ENCODE results near the gene SLC38A10. TPM values are rescaled to one million over a fixed set of nuclear protein-coding genes. Genes with fewer than 3 reads are reported as not detected.
A peak's percentile ranks its signal among the peaks of the same experiment; 100 is the strongest.

The SLC38A10 gene
- polyA plus RNA-seq, 1 of the 3 experiments (the other 2 are of a cell fraction): 82.2 TPM

DNA sequence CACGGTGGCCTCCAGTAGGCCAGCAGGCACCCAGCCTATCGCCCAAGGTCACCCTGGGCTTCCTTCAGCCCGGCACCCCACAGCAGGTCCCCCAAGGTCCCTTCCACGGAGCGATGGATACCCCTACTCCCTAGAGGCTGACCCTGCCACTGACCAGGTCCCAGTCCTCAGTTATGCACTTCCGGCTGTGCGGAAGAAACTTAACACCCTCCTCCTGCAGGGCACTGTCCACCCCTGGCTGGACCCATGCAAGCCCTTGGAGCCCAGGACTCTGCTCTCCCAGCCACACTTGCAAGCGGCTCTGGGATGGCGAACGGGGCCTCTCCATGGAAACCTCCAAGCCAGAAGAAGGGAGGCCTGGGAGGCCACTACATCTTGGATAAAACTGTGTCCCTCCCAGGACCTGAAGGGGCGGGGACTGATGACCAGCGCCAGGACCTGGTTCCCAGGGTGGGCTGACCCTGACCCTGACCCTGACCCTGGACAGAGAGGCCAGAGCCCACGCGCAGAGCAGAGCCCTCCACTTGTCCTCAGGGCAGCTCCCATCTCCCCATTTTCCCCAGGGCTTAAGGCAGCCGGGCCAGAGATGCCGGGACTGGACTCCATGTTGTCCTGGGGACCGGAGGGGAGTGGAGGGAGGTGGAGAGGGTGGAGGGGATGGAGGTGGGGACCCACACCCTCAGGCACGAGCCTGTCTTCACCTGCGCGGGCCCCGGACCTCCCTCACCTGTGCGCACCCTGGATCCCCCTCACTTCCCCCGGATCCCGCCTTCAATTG, 73.1 kb downstream of the SLC38A10 start:
- CTCF ChIA-PET: interaction anchor here (0.7 to 3.8 kb wide), 7 partner anchors 17 to 263 kb away, joined by 3 to 19 read pairs (median 4); partner anchors contain the start of genes NDUFAF8 and TEPSIN
- peak overlapping the region; percentile 82 for H2AFZ ChIP-seq (ENCODE audit: low read depth)

DNA sequence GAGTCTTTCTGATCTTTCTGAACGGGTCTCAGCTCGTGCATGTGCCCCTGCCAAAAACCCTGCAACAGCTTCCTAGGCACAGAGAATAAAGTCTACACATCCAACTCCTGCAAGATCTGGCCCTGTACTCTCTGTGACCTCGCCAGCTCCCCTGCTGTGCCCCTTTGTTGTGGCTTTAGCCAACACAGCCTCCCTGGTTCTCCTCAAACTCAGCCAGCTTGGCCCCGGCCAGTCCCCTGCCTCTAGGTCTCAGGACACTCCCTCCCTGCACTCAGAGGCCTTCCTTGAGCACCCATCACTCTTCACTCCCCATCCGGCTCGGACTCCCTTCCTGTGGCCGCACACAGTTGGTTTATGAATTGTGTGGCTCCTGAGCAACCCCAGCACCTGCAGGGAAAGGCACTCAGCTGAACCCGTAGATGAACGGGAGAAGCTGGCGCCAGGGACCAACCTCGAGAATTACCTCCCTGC, 73.7 kb downstream of the SLC38A10 start:
- H3K36me3 ChIP-seq (replicated peaks in 1 of 2; ENCODE audit: control insufficient read depth in 1 of 2, insufficient read depth in 2 of 2, low read length in 1 of 2): peaks cover 0 to 2% of the 10 kb centered on the region in 2 experiments
- no peaks in the 10 kb centered on the region for H3K9me2 ChIP-seq
- H3K27me3 ChIP-seq (ENCODE audit: insufficient read depth): no peaks in the 10 kb centered on the region
- H3K27ac ChIP-seq (ENCODE audit: low read depth in 2 of 2, low read length in 1 of 2): no peak overlapping the region
- H3K4me3 ChIP-seq (ENCODE audit: low read depth in 2 of 2, low read length in 1 of 2): peak overlapping the region; percentile 76 to 94
- ChIA-PET POLR2A (interaction anchor here (0.6 kb wide), 2 partner anchors 142 to 855 kb away, joined by 3 read pairs; no protein-coding TSS in a partner anchor), CTCF (interaction anchor here (1.0 to 3.8 kb wide), 6 partner anchors 14 to 263 kb away, joined by 3 to 19 read pairs (median 4); no protein-coding TSS in a partner anchor)
- no peak overlapping the region for H2AFZ ChIP-seq (ENCODE audit: low read depth)
- no peak for DNase-seq
- H3K4me1 ChIP-seq (ENCODE audit: control insufficient read depth in 1 of 2, insufficient read depth in 2 of 2, low read depth in 1 of 2, low read length in 1 of 2): peaks cover 7 to 16% of the 10 kb centered on the region in 2 experiments; a peak in 3 of 4 replicates
- H3F3A ChIP-seq (replicated peaks; ENCODE audit: insufficient read depth): peaks cover 17% of the 10 kb centered on the region
- H3K9ac ChIP-seq: no peak overlapping the region; the same call in 1 of the 2 replicates
- WGBS (ENCODE audit: low lambda C conversion rate): 75% methylated on average over 11 of the region's 11 CpGs
- H4K20me1 ChIP-seq (ENCODE audit: insufficient read depth): no peaks in the 10 kb centered on the region
- H3K79me2 ChIP-seq (ENCODE audit: insufficient read depth): peaks cover 17% of the 10 kb centered on the region
- no peaks in the 10 kb centered on the region for H3K9me3 ChIP-seq
- H3K4me2 ChIP-seq: peak overlapping the region; percentile 100
- no peak for TF ChIP-seq MXI1 (IDR thresholded peaks at IDR 0.05; ENCODE audit: low read depth, low read length)
- no peak for TF ChIP-seq GABPA (IDR thresholded peaks at IDR 0.05; ENCODE audit: low read depth)
- TF ChIP-seq TEAD4 (IDR thresholded peaks at IDR 0.05; ENCODE audit: borderline replicate concordance, insufficient read depth): no peak

More for the DNA sequence above, 73.1 kb downstream of the SLC38A10 start:
- peak; percentile 74 for DNase-seq
- Histone ChIP-seq H3K4me1 (ENCODE audit: control insufficient read depth in 1 of 2, insufficient read depth in 2 of 2, low read depth in 1 of 2, low read length in 1 of 2) (peaks cover 7 to 16% of the 10 kb centered on the region in 2 experiments; a peak in 3 of 4 replicates), H3K9me3 (no peaks in the 10 kb centered on the region), H3K4me2 (peak overlapping the region; percentile 100), H4K20me1 (ENCODE audit: insufficient read depth) (no peaks in the 10 kb centered on the region), H3K9me2 (no peaks in the 10 kb centered on the region), H3K79me2 (ENCODE audit: insufficient read depth) (peaks cover 17% of the 10 kb centered on the region), H3K9ac (peak overlapping the region; percentile 79), H3F3A (replicated peaks; ENCODE audit: insufficient read depth) (peaks cover 19% of the 10 kb centered on the region), H3K4me3 (ENCODE audit: low read depth in 2 of 2, low read length in 1 of 2) (peak overlapping the region; percentile 76 to 94), H3K27ac (ENCODE audit: low read depth in 2 of 2, low read length in 1 of 2) (peak overlapping the region in 1 of 2 experiments; percentile 24; a peak in 1 of 4 replicates), H3K36me3 (replicated peaks in 1 of 2; ENCODE audit: control insufficient read depth in 1 of 2, insufficient read depth in 2 of 2, low read length in 1 of 2) (peaks cover 0 to under 1% of the 10 kb centered on the region in 2 experiments), H3K27me3 (ENCODE audit: insufficient read depth) (no peaks in the 10 kb centered on the region)
- TF ChIP-seq EP300 (IDR thresholded peaks at IDR 0.05; ENCODE audit: borderline replicate concordance in 1 of 2, low read depth in 1 of 2, low read length in 1 of 2) (no peak), FOSL2 (IDR thresholded peaks at IDR 0.05; ENCODE audit: borderline replicate concordance, low read depth) (no peak), MEF2A (IDR thresholded peaks at IDR 0.05; ENCODE audit: borderline replicate concordance, low read depth) (no peak), USF2 (IDR thresholded peaks at IDR 0.05; ENCODE audit: borderline replicate concordance, low read depth, low read length) (no peak), RCOR1 (IDR thresholded peaks at IDR 0.05; ENCODE audit: low read length) (no peak), SMC3 (IDR thresholded peaks at IDR 0.05; ENCODE audit: low read depth, low read length) (no peak), USF1 (IDR thresholded peaks at IDR 0.05; ENCODE audit: borderline replicate concordance, low read depth) (no peak), ELF1 (IDR thresholded peaks at IDR 0.05) (no peak), JUND (IDR thresholded peaks at IDR 0.05) (no peak), FOXJ3 (CRISPR knock-in tag; IDR thresholded peaks at IDR 0.05) (no peak)
- TF ChIP-seq, protein P1, sequence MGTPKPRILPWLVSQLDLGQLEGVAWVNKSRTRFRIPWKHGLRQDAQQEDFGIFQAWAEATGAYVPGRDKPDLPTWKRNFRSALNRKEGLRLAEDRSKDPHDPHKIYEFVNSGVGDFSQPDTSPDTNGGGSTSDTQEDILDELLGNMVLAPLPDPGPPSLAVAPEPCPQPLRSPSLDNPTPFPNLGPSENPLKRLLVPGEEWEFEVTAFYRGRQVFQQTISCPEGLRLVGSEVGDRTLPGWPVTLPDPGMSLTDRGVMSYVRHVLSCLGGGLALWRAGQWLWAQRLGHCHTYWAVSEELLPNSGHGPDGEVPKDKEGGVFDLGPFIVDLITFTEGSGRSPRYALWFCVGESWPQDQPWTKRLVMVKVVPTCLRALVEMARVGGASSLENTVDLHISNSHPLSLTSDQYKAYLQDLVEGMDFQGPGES (IDR thresholded peaks at IDR 0.05; ENCODE audit: low read depth, low read length): no peak
- POLR2A ChIA-PET: interaction anchor here (0.6 to 1.2 kb wide), 4 partner anchors 8 to 854 kb away, joined by 3 to 7 read pairs (median 3); partner anchors contain the start of gene NDUFAF8
- 25% methylated on average over 22 of the region's 24 CpGs for WGBS (ENCODE audit: low lambda C conversion rate)

Measured in SK-N-SH (cell line).